Choroid plexus epithelial cell (primary cell): Measurements from ENCODE around the gene DLG1.

ENCODE experiments used
- DNase-seq: peaks from one replicate; pipeline ENCODE4 v3.0.0-alpha.2; 2010; ENCODE audit warnings: low read depth
- H3K4me3 ChIP-seq: 2 replicates; pipeline ENCODE4 v1.5.1; 2011; ENCODE audit warnings: low read depth, mild to moderate bottlenecking, control low read depth, low read length, moderate library complexity
- TF ChIP-seq, protein P1 (sequence below): conservative IDR thresholded peaks from 2 replicates; pipeline ENCODE4 v1.5.1; 2011; ENCODE audit warnings: low read depth, mild to moderate bottlenecking, control low read depth, inconsistent platforms, low read length, moderate library complexity

Gene DLG1

DNA sequence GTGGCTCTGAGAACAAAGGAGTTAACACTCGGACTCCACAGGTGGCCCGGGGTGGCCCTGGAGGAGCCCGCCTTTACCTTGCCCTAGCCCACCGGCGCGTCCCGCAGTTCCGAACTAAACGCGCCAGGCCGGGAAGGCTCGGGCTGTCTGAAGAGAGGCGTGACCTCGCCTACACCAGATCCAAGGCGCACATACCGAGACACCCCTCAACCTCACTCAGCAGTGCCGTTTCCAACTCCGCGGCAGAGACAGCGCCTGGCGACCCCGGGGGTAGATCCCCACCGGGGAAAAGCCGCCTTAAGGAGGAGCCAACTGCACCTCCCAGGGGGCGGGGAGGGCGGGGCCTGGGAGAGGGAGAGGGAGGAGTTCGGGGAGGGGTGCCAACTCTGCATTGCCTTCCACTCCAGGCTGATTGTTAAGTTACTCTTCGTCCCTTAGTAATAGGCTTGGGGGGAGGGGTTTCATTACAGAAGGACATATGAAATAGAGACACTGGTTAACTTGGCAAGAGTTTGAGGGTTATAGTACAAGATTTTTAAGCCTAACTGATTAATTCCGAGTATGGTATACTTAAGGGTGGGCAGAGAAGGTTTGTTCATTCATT, at the start of gene DLG1:
Gene DLG1, minus strand, starts transcription at position 272 of the 604 bp plus-strand sequence. CDS start 1,408 bp downstream, outside the sequence.
- TF ChIP-seq, protein P1, sequence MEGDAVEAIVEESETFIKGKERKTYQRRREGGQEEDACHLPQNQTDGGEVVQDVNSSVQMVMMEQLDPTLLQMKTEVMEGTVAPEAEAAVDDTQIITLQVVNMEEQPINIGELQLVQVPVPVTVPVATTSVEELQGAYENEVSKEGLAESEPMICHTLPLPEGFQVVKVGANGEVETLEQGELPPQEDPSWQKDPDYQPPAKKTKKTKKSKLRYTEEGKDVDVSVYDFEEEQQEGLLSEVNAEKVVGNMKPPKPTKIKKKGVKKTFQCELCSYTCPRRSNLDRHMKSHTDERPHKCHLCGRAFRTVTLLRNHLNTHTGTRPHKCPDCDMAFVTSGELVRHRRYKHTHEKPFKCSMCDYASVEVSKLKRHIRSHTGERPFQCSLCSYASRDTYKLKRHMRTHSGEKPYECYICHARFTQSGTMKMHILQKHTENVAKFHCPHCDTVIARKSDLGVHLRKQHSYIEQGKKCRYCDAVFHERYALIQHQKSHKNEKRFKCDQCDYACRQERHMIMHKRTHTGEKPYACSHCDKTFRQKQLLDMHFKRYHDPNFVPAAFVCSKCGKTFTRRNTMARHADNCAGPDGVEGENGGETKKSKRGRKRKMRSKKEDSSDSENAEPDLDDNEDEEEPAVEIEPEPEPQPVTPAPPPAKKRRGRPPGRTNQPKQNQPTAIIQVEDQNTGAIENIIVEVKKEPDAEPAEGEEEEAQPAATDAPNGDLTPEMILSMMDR: no peak
- H3K4me3 ChIP-seq: peak within 1 kb of the TSS; percentile 92
- DNase-seq: peak; percentile 97

DNA sequence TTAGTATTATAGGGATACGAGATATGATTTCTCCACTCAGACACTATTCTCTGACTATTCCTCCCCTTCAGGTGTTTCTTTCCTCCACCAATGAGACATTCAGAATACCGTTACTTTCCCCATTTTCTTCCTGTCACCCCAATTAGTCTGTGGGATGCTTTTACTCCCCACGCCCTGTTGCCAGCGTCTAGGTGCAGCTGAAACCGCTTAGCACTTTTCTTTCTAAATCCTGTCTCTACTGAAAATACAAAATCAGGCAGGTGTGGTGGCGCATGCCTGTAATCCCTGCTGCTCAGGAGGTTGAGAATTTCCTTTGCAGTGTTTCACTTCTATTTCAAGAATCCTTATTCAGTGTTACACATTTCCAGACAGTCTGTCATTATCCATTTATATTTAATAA, 49.6 kb upstream of the DLG1 start:
- DNase-seq: no peak
- H3K4me3 ChIP-seq: no peak overlapping the region
- TF ChIP-seq, protein P1: no peak

GRCh38 chr3:197345390-197345789, 47.0 kb upstream of the DLG1 start:
- DNase-seq: peak; percentile 85
- TF ChIP-seq, protein P1: no peak
- no peak overlapping the region for H3K4me3 ChIP-seq

- TF ChIP-seq, protein P1: no peak
- no peak overlapping the region for H3K4me3 ChIP-seq
- DNase-seq: no peak
Measured at GRCh38 chr3:197344582-197345318, 46.3 kb upstream of the DLG1 start.

DNA sequence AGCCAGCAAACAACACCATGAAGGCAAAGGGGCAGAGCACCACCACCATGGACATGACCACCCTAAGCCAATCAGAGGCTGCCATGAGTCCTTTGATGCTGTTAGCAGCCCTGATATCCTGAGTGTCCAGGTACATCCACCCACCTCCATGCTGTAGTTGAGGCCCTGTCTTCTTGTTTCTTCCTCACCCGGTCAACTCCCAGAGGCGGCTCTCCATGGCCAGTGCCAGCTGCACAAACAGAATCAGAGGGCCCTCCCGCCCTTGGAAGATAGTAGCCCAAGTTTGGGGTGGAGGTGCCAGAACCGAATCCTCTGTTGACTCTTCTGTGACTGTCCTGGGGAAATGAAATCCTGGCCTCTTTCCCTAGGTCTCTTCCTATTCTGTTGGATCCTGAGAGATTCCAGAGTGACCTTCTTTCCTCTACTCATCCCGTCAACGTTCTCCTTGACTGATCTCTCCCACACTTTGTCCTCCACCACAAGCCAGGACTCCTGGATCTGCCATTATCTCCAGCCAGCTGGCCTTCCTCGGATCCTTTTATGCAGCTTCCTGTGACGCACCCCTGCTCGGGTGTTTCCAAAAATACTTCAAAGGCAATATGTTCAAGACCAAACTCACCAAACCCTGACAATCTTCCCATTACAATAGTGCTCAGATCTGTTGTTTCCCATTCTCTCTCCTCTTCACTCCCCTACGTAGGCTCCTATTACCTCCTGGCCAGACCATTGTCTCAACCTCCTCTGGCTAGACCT, 45.4 kb upstream of the DLG1 start:
- H3K4me3 ChIP-seq: no peak overlapping the region
- TF ChIP-seq, protein P1: no peak
- DNase-seq: no peak

- H3K4me3 ChIP-seq: no peak overlapping the region
- DNase-seq: no peak
- TF ChIP-seq, protein P1: no peak
Measured at GRCh38 chr3:197343111-197343510, 44.7 kb upstream of the DLG1 start.
